Measurements from ENCODE around the gene DCAKD. TPM values are rescaled to one million over a fixed set of nuclear protein-coding genes. Genes with fewer than 3 reads are reported as not detected.

The DCAKD gene
- total RNA-seq, 1 donor from 2014 or later, result 5.0 TPM

DNA sequence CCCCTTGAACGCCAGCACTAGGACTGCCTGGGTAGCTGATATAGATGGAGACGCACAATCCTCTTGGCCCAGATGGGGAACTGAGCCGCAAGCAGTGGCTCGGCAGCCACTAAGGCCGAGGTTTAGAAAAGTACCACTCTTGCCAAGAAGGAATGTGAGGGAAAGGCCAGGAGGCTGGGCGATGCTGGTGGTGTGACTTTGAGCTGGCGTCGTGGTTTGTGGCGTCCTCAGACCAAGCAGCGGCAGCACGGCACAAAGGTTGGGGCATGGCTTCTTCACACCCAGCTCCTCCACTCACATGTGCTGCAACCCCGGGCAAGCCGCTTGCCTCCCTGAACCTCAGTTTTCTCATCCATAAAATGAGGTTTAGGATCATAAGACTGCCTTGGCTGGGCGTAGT, 15.6 kb downstream of the DCAKD start:
- DNase-seq (ENCODE audit: low spot score in 2 of 2), result no peak
- Histone ChIP-seq H3K27me3 (no peaks in the 10 kb centered on the region), H3K36me3 (peaks cover 24 to 33% of the 10 kb centered on the region in 2 donors), H3K9me3 (no peaks in the 10 kb centered on the region), H3K27ac (no peak overlapping the region), H3K4me1 (peaks cover 0 to 6% of the 10 kb centered on the region in 2 donors), H3K4me3 (no peak overlapping the region)
- TF ChIP-seq, protein P1, sequence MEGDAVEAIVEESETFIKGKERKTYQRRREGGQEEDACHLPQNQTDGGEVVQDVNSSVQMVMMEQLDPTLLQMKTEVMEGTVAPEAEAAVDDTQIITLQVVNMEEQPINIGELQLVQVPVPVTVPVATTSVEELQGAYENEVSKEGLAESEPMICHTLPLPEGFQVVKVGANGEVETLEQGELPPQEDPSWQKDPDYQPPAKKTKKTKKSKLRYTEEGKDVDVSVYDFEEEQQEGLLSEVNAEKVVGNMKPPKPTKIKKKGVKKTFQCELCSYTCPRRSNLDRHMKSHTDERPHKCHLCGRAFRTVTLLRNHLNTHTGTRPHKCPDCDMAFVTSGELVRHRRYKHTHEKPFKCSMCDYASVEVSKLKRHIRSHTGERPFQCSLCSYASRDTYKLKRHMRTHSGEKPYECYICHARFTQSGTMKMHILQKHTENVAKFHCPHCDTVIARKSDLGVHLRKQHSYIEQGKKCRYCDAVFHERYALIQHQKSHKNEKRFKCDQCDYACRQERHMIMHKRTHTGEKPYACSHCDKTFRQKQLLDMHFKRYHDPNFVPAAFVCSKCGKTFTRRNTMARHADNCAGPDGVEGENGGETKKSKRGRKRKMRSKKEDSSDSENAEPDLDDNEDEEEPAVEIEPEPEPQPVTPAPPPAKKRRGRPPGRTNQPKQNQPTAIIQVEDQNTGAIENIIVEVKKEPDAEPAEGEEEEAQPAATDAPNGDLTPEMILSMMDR (IDR thresholded peaks at IDR 0.05), result no peak
- intact Hi-C loops (cut with DNase I), result no loop called here

DNA sequence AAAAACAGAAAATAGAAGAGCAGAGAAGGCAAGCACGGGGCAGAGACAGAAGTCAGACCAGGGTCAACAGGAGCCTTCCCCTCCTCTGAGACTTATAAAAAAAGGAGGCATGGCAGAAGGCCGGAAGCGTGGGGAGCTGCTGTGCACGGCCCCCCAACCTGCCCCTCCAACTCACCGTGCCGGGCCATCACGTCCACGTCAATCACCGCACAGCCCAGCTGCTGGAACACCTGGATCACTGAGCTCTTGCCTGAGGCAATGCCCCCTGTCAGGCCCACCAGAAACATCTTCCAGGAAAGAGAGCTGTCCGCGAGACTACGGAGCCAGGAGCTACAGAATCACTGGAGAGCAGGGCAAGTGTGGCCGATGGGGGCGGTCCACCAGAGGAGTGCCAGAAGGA, 16.8 kb downstream of the DCAKD start:
- TF ChIP-seq, protein P1 (IDR thresholded peaks at IDR 0.05), result no peak
- no peak overlapping the region for H3K4me3 ChIP-seq
- peaks cover 36 to 46% of the 10 kb centered on the region in 2 donors for H3K36me3 ChIP-seq
- H3K9me3 ChIP-seq, result no peaks in the 10 kb centered on the region
- intact Hi-C loops (cut with DNase I), result no loop called here
- no peaks in the 10 kb centered on the region for H3K27me3 ChIP-seq
- H3K4me1 ChIP-seq, result peaks cover 0 to 6% of the 10 kb centered on the region in 2 donors
- no peak overlapping the region for H3K27ac ChIP-seq
- DNase-seq (ENCODE audit: low spot score in 2 of 2), result no peak

DNA sequence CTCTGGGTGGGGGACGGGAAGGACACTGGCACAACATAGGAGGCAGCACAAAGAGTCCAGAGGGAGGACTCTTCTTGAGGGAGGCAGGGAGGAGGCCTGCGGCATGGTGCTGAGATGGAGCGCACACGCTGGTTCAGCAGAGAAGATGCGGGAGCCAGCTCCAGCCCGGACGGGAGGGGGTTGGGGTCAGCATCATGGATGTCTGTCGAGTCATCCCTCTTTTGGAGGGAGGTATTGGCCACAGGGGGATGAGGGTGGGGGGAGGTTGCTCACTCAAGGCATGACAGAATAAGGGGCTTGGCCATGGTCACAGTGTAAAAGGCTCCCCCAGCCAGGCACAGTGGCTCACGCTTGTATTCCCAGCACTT, 19.3 kb downstream of the DCAKD start:
- Histone ChIP-seq H3K4me1 (no peaks in the 10 kb centered on the region), H3K4me3 (no peak overlapping the region), H3K27me3 (no peaks in the 10 kb centered on the region), H3K27ac (no peak overlapping the region), H3K9me3 (no peaks in the 10 kb centered on the region), H3K36me3 (peaks cover 42 to 59% of the 10 kb centered on the region in 2 donors)
- intact Hi-C loops (cut with DNase I), result no loop called here
- TF ChIP-seq, protein P1 (IDR thresholded peaks at IDR 0.05), result no peak
- no peak for DNase-seq (ENCODE audit: low spot score in 2 of 2)

DNA sequence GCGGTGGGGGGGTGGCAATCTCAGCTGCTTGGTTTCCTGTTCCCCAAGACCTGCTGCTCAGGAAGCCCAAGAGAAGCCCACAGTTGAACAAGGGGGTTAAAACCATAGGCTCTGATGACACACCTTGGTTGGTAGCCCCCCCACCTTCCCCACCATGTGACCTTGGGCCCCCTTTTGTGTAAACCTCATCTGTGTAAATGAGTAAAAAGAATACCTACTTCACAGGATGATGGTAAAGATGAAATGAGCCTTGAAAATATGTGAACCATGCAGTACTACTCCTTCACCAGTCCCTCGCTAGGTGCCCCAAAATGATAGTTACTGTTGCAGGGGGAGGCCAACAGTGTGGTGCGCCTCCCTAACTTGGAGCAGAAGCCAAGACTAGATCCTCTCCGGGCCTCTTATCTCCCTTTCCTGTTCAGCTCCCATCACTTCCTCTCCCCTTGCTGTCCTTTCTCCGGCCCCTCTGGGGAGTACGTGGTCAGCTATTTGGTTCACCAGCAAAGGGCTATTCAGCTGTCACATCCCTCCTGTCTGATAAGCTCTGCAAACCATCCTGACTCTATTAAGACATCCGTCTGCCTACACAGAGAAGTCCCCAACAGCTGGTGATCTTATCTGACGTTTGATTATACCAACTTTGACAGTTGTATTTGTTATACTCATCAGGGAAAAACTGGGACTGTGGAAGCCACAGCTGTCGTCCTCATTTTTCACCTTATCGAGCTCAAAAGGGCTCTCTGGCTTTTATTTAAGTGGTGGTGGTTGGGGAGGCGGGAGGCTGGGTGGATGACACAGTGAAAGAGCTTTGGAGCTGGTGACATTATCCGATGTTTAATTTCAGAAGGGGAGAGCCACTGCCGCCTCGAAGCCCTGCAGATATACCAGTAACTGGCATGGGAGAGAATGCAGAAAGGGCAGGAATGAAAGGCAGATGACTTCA, 19.9 kb downstream of the DCAKD start:
- no peak overlapping the region for H3K4me3 ChIP-seq
- no peak overlapping the region for H3K27ac ChIP-seq
- no peaks in the 10 kb centered on the region for H3K9me3 ChIP-seq
- H3K4me1 ChIP-seq, result no peaks in the 10 kb centered on the region
- peaks cover 42 to 65% of the 10 kb centered on the region in 2 donors for H3K36me3 ChIP-seq
- TF ChIP-seq, protein P1 (IDR thresholded peaks at IDR 0.05), result no peak
- no peaks in the 10 kb centered on the region for H3K27me3 ChIP-seq
- intact Hi-C loops (cut with DNase I), result no loop called here
- no peak for DNase-seq (ENCODE audit: low spot score in 2 of 2)

DNA sequence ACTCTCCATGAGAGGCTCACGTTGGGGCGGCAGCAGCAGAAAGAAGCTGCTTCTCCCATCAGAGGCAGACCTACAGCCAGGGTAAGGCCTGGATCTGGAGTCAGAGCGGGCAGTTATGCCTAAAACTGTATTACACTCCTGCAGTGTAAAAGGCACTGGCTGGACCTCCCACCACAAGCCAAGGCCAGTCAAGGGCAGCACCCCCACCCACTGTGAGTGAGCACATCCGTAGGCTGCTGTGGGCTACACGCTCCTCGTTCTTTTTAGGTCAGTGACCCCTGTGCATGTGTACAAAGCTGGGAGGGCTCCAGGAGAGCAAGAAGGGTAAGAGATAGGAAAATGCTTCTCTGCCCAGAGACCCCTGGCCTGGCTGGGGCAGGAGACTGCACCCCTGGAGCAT, 20.7 kb downstream of the DCAKD start:
- no peak for DNase-seq (ENCODE audit: low spot score in 2 of 2)
- TF ChIP-seq, protein P1 (IDR thresholded peaks at IDR 0.05), result no peak
- Histone ChIP-seq H3K9me3 (no peaks in the 10 kb centered on the region), H3K36me3 (peaks cover 42 to 69% of the 10 kb centered on the region in 2 donors), H3K27me3 (no peaks in the 10 kb centered on the region), H3K4me3 (no peak overlapping the region), H3K27ac (no peak overlapping the region), H3K4me1 (no peaks in the 10 kb centered on the region)
- intact Hi-C loops (cut with DNase I), result no loop called here

Measured in ascending aorta (tissue), 2 donors.